ENCODE measurements around the gene NFIX. TPM values are rescaled to one million over a fixed set of nuclear protein-coding genes. Genes with fewer than 3 reads are reported as not detected.

Gene NFIX
- total and polyA plus RNA-seq, 2 donors (not counting 1 experiment from before 2014, with no cell fraction given): 0.69 to 5.6 TPM

DNA sequence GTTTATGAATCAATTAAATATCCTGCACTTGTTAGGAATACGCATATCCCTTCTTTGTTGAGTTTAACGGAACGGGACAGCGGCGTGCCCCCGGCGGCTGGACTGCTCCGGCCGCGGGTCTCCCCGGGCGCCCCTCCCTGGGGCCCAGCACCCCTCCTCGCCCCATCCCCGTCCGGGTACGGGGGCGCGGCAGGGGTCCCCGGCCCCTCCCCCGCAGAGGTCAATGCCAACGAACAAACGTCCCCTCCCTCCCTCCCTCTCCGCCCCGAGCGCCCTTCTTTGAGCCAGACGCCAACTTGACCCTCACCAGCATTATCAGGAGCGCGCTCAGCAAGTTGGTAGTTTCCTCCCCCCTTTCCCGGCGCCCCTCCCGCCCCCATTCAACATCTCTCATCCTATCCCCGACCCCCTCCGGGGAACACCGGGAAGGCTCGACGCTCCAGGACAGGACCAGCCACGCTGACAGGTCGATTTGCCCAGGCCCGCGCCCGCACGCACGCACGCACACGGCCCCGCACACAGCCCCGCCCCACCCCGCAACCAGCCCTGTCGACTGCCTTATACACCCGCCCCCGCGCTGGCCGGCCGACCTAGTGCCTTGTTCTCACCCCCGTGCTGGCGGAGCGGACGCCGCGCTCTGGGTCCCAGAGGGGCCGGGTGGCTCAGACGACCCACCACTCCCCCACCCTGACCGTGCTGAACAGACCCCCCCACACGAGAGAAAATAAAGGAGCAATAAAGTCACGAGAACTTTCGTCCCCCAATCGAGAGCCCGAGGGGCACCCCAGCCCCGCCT, 102.4 kb downstream of the NFIX start:
- H3K9ac ChIP-seq (ENCODE audit: low read length): peak overlapping the region; percentile 78
- peak; percentile 4 for ATAC-seq (ENCODE audit: low read depth)
- peaks cover 3 to 29% of the 10 kb centered on the region in 2 experiments for H3K36me3 ChIP-seq (replicated peaks in 1 of 2; ENCODE audit: control extremely low read depth in 1 of 2, control insufficient read depth in 1 of 2, extremely low read depth in 1 of 2, insufficient read depth in 2 of 2, low read length in 1 of 2)
- peak; percentile 73 for DNase-seq
- H3K4me2 ChIP-seq (replicated peaks; ENCODE audit: low read depth, low read length, poor library complexity, severe bottlenecking): peak overlapping the region; percentile 99
- H3K4me1 ChIP-seq (ENCODE audit: control insufficient read depth in 2 of 2, insufficient read depth in 2 of 2, low read length in 2 of 2): peaks cover 30 to 65% of the 10 kb centered on the region in 2 donors
- intact Hi-C loops (cut with micrococcal nuclease): no loop called here
- ChIA-PET POLR2A (interaction anchor here (1.7 to 4.2 kb wide), 3 partner anchors 7 to 132 kb away, joined by 10 to 107 read pairs (median 41); partner anchors contain the start of gene LYL1), CTCF (interaction anchor here (0.7 to 8.2 kb wide), 4 partner anchors 8 to 117 kb away, joined by 3 to 285 read pairs (median 90); no protein-coding TSS in a partner anchor)
- H3K9me3 ChIP-seq (ENCODE audit: control extremely low read depth in 1 of 3, control insufficient read depth in 2 of 3, insufficient read depth in 1 of 3, low read length in 2 of 3): peaks cover 0 to 4% (median 0%) of the 10 kb centered on the region in 3 donors
- Mint-ChIP-seq H3K4me3 (peak overlapping the region; percentile 93), H3K4me1 (peaks cover 58% of the 10 kb centered on the region), H3K27me3 (no peaks in the 10 kb centered on the region), H3K9me3 (ENCODE audit: insufficient read depth) (no peaks in the 10 kb centered on the region), H3K27ac (peak overlapping the region; percentile 98)
- peak overlapping the region; percentile 59 to 96 (median 92) for H3K4me3 ChIP-seq (ENCODE audit: control extremely low read depth in 1 of 5, extremely low read depth in 1 of 5, insufficient read depth in 1 of 5, low read depth in 2 of 5, low read length in 4 of 5)
- 0% methylated on average over 57 of the region's 69 CpGs for WGBS (ENCODE audit: insufficient coverage)
- H3K27ac ChIP-seq (ENCODE audit: low read length in 2 of 2): peak overlapping the region; percentile 73 to 87
- TF ChIP-seq EZH2 (IDR thresholded peaks at IDR 0.05; ENCODE audit: borderline replicate concordance, insufficient read depth, low read depth, low read length, poor library complexity, severe bottlenecking) (no peak), CTCF (IDR thresholded peaks at IDR 0.05) (no peak)
- H3K27me3 ChIP-seq (replicated peaks in 1 of 4; ENCODE audit: control extremely low read depth in 1 of 4, control insufficient read depth in 3 of 4, insufficient read depth in 4 of 4, low read length in 3 of 4): no peaks in the 10 kb centered on the region
- peaks cover 39% of the 10 kb centered on the region for H4K20me1 ChIP-seq (ENCODE audit: control insufficient read depth, insufficient read depth, low read length, poor library complexity, severe bottlenecking)
- H3K79me2 ChIP-seq (ENCODE audit: control insufficient read depth, insufficient read depth, low read length): peaks cover 50% of the 10 kb centered on the region
- H2AFZ ChIP-seq (ENCODE audit: insufficient read depth, low read depth, low read length, poor library complexity, severe bottlenecking): peak overlapping the region; percentile 20
